HUES6 (cell line): ENCODE data around the gene DBNL.

Source experiments
- H3K27ac ChIP-seq: 2 replicates; pipeline ENCODE4 v1.7.0; 2013; ENCODE audit warnings: low read depth, mild to moderate bottlenecking, low read length, inconsistent platforms
- H3K27me3 ChIP-seq: 2 replicates; pipeline ENCODE4 v1.6.1; 2013; ENCODE audit warnings: low read length; ENCODE audit not compliant: control insufficient read depth, insufficient read depth
- H3K36me3 ChIP-seq: 2 replicates; pipeline ENCODE4 v1.6.1; 2013; ENCODE audit warnings: low read length; ENCODE audit not compliant: control insufficient read depth, insufficient read depth
- H3K4me1 ChIP-seq: 2 replicates; pipeline ENCODE4 v1.6.1; 2013; ENCODE audit warnings: low read length; ENCODE audit not compliant: control insufficient read depth, insufficient read depth
- H3K4me3 ChIP-seq: 2 replicates; pipeline ENCODE4 v1.5.1; 2013; ENCODE audit warnings: low read depth, low read length
- H3K9ac ChIP-seq: one replicate; pipeline ENCODE4 v1.6.1; 2013; ENCODE audit warnings: mild to moderate bottlenecking, low read length
- H3K9me3 ChIP-seq: 2 replicates; pipeline ENCODE4 v1.6.1; 2013; ENCODE audit warnings: low read depth, low read length; ENCODE audit not compliant: control insufficient read depth, insufficient read depth

Gene DBNL

GRCh38 chr7:44081266-44081748, 36.8 kb downstream of the DBNL start:
- H3K36me3 ChIP-seq: peaks cover 45% of the 10 kb centered on the region
- peaks cover 9% of the 10 kb centered on the region for H3K27me3 ChIP-seq
- no peak overlapping the region for H3K9ac ChIP-seq
- H3K4me3 ChIP-seq: peak overlapping the region; percentile 96
- H3K9me3 ChIP-seq: no peaks in the 10 kb centered on the region
- no peaks in the 10 kb centered on the region for H3K4me1 ChIP-seq
- no peak overlapping the region for H3K27ac ChIP-seq

- Histone ChIP-seq H3K4me3 (peak overlapping the region; percentile 78), H3K27me3 (peaks cover 9% of the 10 kb centered on the region), H3K4me1 (no peaks in the 10 kb centered on the region), H3K27ac (no peak overlapping the region), H3K9ac (peak overlapping the region; percentile 35), H3K9me3 (no peaks in the 10 kb centered on the region), H3K36me3 (peaks cover 32% of the 10 kb centered on the region)
These were observed 38.2 kb downstream of the DBNL start for GRCh38 chr7:44082541-44083207.

GRCh38 chr7:44083796-44084195, 39.3 kb downstream of the DBNL start:
- no peak overlapping the region for H3K27ac ChIP-seq
- peaks cover 9% of the 10 kb centered on the region for H3K27me3 ChIP-seq
- no peak overlapping the region for H3K9ac ChIP-seq
- H3K4me1 ChIP-seq: no peaks in the 10 kb centered on the region
- H3K36me3 ChIP-seq: peaks cover 20% of the 10 kb centered on the region
- H3K9me3 ChIP-seq: no peaks in the 10 kb centered on the region
- no peak overlapping the region for H3K4me3 ChIP-seq

GRCh38 chr7:44084701-44085100, 40.2 kb downstream of the DBNL start:
- H3K9me3 ChIP-seq: no peaks in the 10 kb centered on the region
- H3K4me3 ChIP-seq: no peak overlapping the region
- no peak overlapping the region for H3K27ac ChIP-seq
- peaks cover 9% of the 10 kb centered on the region for H3K27me3 ChIP-seq
- H3K9ac ChIP-seq: no peak overlapping the region
- H3K4me1 ChIP-seq: no peaks in the 10 kb centered on the region
- H3K36me3 ChIP-seq: peaks cover 12% of the 10 kb centered on the region

GRCh38 chr7:44085546-44085945, 41.0 kb downstream of the DBNL start:
- no peak overlapping the region for H3K27ac ChIP-seq
- H3K4me3 ChIP-seq: no peak overlapping the region
- peaks cover 9% of the 10 kb centered on the region for H3K27me3 ChIP-seq
- H3K36me3 ChIP-seq: peaks cover 4% of the 10 kb centered on the region; the same call in 1 of the 2 replicates
- H3K4me1 ChIP-seq: no peaks in the 10 kb centered on the region
- no peaks in the 10 kb centered on the region for H3K9me3 ChIP-seq
- no peak overlapping the region for H3K9ac ChIP-seq

- Histone ChIP-seq H3K36me3 (no peaks in the 10 kb centered on the region), H3K9ac (no peak overlapping the region), H3K4me3 (no peak overlapping the region), H3K27ac (no peak overlapping the region), H3K27me3 (peaks cover 9% of the 10 kb centered on the region), H3K9me3 (no peaks in the 10 kb centered on the region), H3K4me1 (no peaks in the 10 kb centered on the region)
These were observed 42.1 kb downstream of the DBNL start for GRCh38 chr7:44086627-44087026.

- H3K4me3 ChIP-seq: no peak overlapping the region
- H3K9ac ChIP-seq: no peak overlapping the region
- H3K27me3 ChIP-seq: peaks cover 9% of the 10 kb centered on the region
- no peaks in the 10 kb centered on the region for H3K9me3 ChIP-seq
- no peaks in the 10 kb centered on the region for H3K4me1 ChIP-seq
- no peaks in the 10 kb centered on the region for H3K36me3 ChIP-seq
- H3K27ac ChIP-seq: no peak overlapping the region
These were observed 43.7 kb downstream of the DBNL start for GRCh38 chr7:44087911-44088838.

GRCh38 chr7:44093102-44093641, 48.7 kb downstream of the DBNL start:
- Histone ChIP-seq H3K27me3 (no peaks in the 10 kb centered on the region), H3K9me3 (no peaks in the 10 kb centered on the region), H3K36me3 (no peaks in the 10 kb centered on the region), H3K9ac (no peak overlapping the region), H3K4me1 (no peaks in the 10 kb centered on the region), H3K27ac (no peak overlapping the region), H3K4me3 (no peak overlapping the region)

GRCh38 chr7:44094365-44094764, 49.9 kb downstream of the DBNL start:
- Histone ChIP-seq H3K27ac (no peak overlapping the region), H3K4me1 (no peaks in the 10 kb centered on the region), H3K9me3 (no peaks in the 10 kb centered on the region), H3K27me3 (no peaks in the 10 kb centered on the region), H3K9ac (no peak overlapping the region), H3K36me3 (no peaks in the 10 kb centered on the region), H3K4me3 (no peak overlapping the region)

- H3K9me3 ChIP-seq: no peaks in the 10 kb centered on the region
- H3K36me3 ChIP-seq: no peaks in the 10 kb centered on the region
- H3K4me3 ChIP-seq: no peak overlapping the region
- no peaks in the 10 kb centered on the region for H3K27me3 ChIP-seq
- H3K9ac ChIP-seq: no peak overlapping the region
- H3K27ac ChIP-seq: no peak overlapping the region
- H3K4me1 ChIP-seq: no peaks in the 10 kb centered on the region
These were observed 50.5 kb downstream of the DBNL start for GRCh38 chr7:44094883-44095592.
